Measurements from ENCODE around the gene DGAT2. TPM values are rescaled to one million over a fixed set of nuclear protein-coding genes. Genes with fewer than 3 reads are reported as not detected.

The DGAT2 gene
- total RNA-seq (2022; extraction: Qiagen RNA extraction; ENCODE audit: low read depth), result 1.7 to 3.2 TPM (median 2.3 TPM) in 5 replicates

DNA sequence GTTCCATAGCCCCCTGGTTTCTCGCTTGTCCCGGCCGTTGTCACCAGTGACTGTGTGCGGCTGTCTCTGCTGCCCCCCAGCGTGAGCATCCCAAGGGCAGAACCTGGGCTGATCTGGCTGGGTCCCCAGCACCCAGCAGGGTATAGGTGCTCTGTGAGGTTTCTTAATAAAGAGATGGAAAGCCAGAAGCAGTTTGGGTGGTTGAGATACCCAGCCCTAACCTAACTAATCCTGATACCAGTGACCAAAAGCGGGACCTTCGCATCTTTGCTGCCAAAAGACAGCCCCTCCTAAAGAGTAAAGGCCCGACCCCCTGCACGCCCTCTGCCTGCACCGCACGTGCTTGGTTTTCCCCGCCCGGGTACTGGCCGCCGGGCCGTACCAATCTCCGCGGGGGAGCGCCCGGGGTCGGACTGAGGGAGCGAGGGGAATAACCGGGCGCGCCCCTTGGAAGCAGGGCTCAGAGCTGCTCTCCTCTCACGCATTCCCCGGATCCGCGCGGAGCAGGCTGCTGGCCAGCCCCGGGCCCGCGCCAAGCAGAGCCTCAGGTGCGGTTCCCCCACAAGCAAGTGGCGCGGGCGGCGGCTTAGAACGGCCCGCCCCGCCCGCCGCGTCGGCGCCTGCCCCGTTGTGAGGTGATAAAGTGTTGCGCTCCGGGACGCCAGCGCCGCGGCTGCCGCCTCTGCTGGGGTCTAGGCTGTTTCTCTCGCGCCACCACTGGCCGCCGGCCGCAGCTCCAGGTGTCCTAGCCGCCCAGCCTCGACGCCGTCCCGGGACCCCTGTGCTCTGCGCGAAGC is at the start of gene DGAT2:
TSS of gene DGAT2 (plus strand) at position 667 of the 797 bp plus-strand sequence. CDS start 214 bp downstream, outside the sequence.

DNA sequence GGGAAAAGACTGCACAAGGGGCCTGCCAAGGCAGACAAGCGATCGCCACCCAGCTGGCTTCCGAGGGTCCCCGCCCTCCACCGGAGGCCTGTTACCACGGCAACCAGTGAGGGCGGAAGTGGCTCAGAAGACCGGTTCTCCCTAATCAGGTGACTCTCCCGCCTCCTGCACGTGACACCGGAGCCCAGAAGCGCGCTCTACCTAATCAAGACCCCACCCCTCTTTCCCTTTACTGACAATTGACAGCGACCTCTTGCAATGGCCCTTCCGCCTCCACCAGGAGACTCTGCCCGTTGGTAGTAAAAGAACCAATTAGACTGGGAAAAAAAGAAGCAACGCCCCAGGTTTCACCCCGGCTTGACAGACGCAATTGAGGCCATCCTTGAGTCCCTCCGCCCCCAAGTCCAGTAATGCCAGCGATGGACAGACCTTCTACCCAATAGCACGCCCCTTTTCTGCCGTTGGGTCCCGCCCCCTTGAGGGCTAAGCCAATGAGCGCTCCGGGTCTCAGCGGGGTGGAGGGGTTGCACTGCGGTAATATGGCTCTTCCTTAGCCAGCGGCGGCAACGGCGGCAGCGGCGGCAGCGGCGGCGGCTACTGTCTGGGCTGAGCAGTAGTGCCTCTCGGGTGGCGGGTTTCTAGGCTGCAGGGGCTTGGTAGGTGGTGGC is 46.2 kb downstream of the DGAT2 start, which contains the start of gene UVRAG:
TSS of gene UVRAG (plus strand) at position 534 of the 668 bp plus-strand sequence. CDS start 198 bp downstream, outside the sequence.

Other genes with a start within 250 kb of the DGAT2 start
- gene GDPD5, start 242.8 kb upstream of the DGAT2 start, total RNA-seq (2022; extraction: Qiagen RNA extraction; ENCODE audit: low read depth), result 7.0 to 13.1 TPM (median 10.9 TPM) in 5 replicates
- gene SERPINH1, start 206.5 kb upstream of the DGAT2 start, total RNA-seq (2022; extraction: Qiagen RNA extraction; ENCODE audit: low read depth), result 67.0 to 111 TPM (median 98.3 TPM) in 5 replicates
- gene MAP6, start 99.7 kb upstream of the DGAT2 start, total RNA-seq (2022; extraction: Qiagen RNA extraction; ENCODE audit: low read depth), result 1.5 to 2.0 TPM (median 1.7 TPM) in 5 replicates
- gene MOGAT2, start 50.9 kb upstream of the DGAT2 start, total RNA-seq (2022; extraction: Qiagen RNA extraction; ENCODE audit: low read depth), result not detected in 5 replicates
- 9.6 to 12.5 TPM (median 10.0 TPM) in 5 replicates for gene UVRAG, start 46.4 kb downstream of the DGAT2 start, total RNA-seq (2022; extraction: Qiagen RNA extraction; ENCODE audit: low read depth)